Activated CD4-positive, alpha-beta T cell treated with anti-CD3 and anti-CD28 coated beads, Interleukin-2, amount 10 ng/mL, durations not matched to agents 24 days and 14 days (primary cell): ENCODE results near the gene UGT2B7. TPM values are rescaled to one million over a fixed set of nuclear protein-coding genes. Genes with fewer than 3 reads are reported as not detected.
"Not testable (repeated sequence)": the region's sequence is repeated elsewhere in the genome, so short reads cannot be mapped to it uniquely, and the experiment has no call there.

Experiments used
- DNase-seq: peaks from one replicate; pipeline ENCODE4 v3.0.0; 2022
- H3K27ac Mint-ChIP-seq: one replicate; pipeline ENCODE4 v1.8.0; 2022; ENCODE audit warnings: mild to moderate bottlenecking, mixed read lengths
- H3K27me3 Mint-ChIP-seq: one replicate; pipeline ENCODE4 v1.8.0; 2022; ENCODE audit warnings: mixed read lengths
- H3K36me3 Mint-ChIP-seq: one replicate; pipeline ENCODE4 v1.8.0; 2022; ENCODE audit warnings: low read depth, mild to moderate bottlenecking, mixed read lengths
- H3K4me1 Mint-ChIP-seq: one replicate; pipeline ENCODE4 v1.8.0; 2021; ENCODE audit warnings: mixed read lengths
- H3K4me3 Mint-ChIP-seq: one replicate; pipeline ENCODE4 v1.8.0; 2022; ENCODE audit warnings: mild to moderate bottlenecking, moderate library complexity, mixed read lengths
- H3K9me3 Mint-ChIP-seq: one replicate; pipeline ENCODE4 v1.8.0; 2021; ENCODE audit warnings: mixed read lengths
- intact Hi-C: fragments of 100-400 bp; cut with micrococcal nuclease; formaldehyde crosslinking; loops from one replicate; pipeline ENCODE4 v1.15.1; 2023
- total RNA-seq: library from RNA; stranded (reverse); gene quantifications from 2 replicates; pipeline ENCODE4 v1.2.3, GENCODE V29; 2022

Gene UGT2B7
- total RNA-seq = not detected in 2 replicates

DNA sequence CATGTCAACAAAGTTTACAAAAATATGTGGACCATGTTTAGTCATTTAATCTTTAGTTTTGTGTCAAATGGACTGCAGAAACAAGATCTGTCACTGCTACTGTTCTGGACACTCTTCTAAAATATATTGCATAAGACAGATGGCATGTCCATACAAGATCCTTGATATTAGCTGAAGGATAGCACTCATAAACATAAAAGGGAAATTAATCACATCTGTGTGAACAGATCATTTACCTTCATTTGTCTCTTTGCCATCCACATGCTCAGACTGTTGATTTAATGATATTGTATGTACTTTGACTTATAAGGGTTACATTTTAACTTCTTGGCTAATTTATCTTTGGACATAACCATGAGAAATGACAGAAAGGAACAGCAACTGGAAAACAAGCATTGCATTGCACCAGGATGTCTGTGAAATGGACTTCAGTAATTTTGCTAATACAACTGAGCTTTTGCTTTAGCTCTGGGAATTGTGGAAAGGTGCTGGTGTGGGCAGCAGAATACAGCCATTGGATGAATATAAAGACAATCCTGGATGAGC, at the start of gene UGT2B7:
Gene UGT2B7 (plus strand): TSS at position 364 of the 546 bp plus-strand sequence. CDS start 47 bp downstream, at position 411.
- H3K4me1 Mint-ChIP-seq = no peaks in the 10 kb centered on the region

DNA sequence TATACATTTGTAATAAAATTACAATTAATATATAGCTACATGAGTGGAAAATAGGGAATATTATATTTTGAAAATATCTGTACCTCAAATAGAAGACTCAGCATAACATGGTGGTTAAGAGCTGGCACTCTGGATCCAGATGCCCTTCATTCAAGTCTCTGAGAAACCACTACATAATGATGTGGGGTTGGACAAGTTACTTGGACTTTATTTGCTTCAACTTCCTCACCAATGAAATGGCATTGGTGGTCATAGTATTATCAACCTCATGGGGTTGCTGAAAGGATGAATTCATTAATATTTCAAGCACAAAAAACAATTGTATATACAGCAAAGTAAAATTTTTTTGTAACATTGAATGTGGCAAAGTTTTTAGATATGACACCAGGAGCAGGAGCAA, 46.4 kb upstream of the UGT2B7 start:
- Mint-ChIP-seq H3K4me1 (no peaks in the 10 kb centered on the region), H3K27ac (no peak overlapping the region), H3K9me3 (no peaks in the 10 kb centered on the region), H3K36me3 (no peaks in the 10 kb centered on the region), H3K27me3 (no peaks in the 10 kb centered on the region), H3K4me3 (no peak overlapping the region)
- no peak for DNase-seq
- intact Hi-C loops = no loop called here

More for the DNA sequence above, at the start of gene UGT2B7:
- Mint-ChIP-seq H3K4me3 (no peak within 1 kb of the TSS), H3K27me3 (no peaks in the 10 kb centered on the region), H3K9me3 (no peaks in the 10 kb centered on the region), H3K27ac (no peak within 1 kb of the TSS), H3K36me3 (no peaks in the 10 kb centered on the region)
- no peak for DNase-seq
- intact Hi-C loops = no loop called here

DNA sequence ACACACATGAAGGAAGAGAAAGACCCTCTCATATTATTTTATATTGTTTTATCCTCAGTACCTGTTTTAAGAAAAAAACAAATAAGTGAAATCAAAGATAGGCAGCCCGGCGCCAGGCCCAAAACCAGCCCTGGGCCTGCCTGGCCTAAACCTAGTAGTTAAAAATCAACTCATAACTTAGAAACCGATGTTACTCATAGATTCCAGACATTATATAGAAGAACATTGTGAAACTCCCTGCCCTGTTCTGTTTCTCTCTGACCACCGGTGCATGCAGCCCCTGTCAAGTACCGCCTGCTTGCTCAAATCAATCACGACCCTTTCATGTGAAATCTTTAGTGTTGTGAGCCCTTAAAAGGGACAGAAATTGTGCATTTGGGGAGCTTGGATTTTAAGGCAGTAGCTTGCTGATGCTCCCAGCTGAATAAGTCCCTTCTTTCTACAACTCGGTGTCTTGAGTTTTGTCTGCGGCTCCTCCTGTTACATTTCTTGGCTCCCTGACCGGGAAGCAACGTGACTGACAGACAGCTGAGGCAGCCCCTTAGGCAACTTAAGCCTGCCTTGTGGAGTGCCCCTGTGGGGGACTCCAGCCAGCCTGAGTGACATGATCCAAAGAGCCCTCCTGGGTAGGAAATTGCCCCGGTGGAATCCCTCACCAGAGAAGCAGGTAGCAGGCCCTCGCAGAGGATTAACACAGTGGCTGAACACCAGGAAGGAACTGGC, 45.3 kb upstream of the UGT2B7 start:
- H3K9me3 Mint-ChIP-seq, H3K36me3 Mint-ChIP-seq, DNase-seq, H3K27ac Mint-ChIP-seq, H3K27me3 Mint-ChIP-seq, intact Hi-C loops, H3K4me3 Mint-ChIP-seq, H3K4me1 Mint-ChIP-seq: not testable (repeated sequence)

DNA sequence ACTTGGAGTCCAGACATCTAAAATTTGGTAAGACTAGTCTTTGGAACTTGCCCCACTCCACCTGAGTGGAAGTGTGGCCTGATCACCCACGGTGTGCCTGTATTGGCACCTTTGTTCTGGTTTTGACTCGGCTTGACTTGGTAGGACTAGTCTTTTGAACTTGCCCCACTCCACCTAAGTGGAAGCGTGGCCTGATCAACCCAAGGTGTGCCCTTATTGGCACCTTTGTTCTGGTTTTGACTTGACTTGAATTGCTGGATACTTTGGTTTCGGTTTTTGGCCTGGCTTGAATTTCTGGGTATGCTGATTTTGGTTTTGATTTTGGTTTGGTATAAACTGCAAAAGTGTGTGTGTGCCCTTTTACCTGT, 44.7 kb upstream of the UGT2B7 start:
- intact Hi-C loops = no loop called here
- no peak for DNase-seq
- no peaks in the 10 kb centered on the region for H3K4me1 Mint-ChIP-seq
- H3K27me3 Mint-ChIP-seq = no peaks in the 10 kb centered on the region
- H3K36me3 Mint-ChIP-seq = no peaks in the 10 kb centered on the region
- H3K4me3 Mint-ChIP-seq = no peak overlapping the region
- H3K27ac Mint-ChIP-seq = no peak overlapping the region
- no peaks in the 10 kb centered on the region for H3K9me3 Mint-ChIP-seq

DNA sequence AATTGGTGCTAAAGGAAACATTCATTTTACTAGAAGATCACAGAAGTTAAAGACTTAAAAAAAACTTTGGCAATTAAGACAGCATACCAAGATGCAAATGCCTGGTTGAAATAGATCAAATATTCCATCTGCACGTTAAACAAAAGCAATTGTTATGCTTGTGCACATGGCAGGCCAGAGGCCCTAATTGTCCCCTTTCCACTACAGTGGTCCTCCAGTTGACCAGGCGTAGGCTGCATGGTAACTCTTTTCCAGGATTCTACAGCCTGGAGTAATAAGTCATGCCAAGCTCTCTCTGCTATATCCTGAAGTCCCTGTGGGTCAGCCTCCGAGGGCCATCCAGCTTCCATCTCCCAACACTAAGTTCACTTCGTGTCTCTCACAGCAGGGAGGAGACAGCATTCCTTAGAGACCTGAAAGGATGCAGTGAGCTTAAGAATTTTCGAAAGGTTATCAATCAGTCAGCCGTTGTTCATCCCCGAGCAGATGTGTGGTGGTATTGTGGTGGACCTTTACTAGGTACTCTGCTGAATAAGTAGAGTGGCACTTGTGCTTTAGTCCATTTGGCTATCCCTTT, 42.9 kb upstream of the UGT2B7 start:
- H3K4me3 Mint-ChIP-seq, intact Hi-C loops, H3K4me1 Mint-ChIP-seq, DNase-seq, H3K27ac Mint-ChIP-seq, H3K27me3 Mint-ChIP-seq, H3K9me3 Mint-ChIP-seq, H3K36me3 Mint-ChIP-seq: not testable (repeated sequence)

DNA sequence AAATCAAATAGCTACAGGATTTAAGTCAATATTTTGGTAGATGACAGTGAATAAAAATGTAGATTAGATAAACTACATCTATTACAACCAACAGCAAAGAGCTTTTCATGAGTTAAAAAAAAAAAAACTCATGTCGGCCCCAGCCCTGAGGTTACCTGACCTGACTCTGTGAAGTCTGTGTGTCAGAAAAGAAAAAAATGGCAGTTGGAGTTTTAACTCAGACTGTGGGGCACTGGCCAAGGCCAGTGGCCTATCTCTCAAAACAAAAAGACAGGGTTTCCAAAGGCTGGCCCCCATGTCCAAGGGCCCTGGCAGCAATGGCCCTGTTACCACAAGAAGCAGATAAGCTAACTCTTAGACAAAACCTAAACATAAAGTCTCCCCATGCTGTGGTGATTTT, 42.2 kb upstream of the UGT2B7 start:
- intact Hi-C loops = loop anchor here (1.0 kb wide), 1 partner anchor 24 kb away; no protein-coding TSS in a partner anchor
- not testable (repeated sequence) for H3K9me3 Mint-ChIP-seq, H3K4me3 Mint-ChIP-seq, DNase-seq, H3K27ac Mint-ChIP-seq, H3K36me3 Mint-ChIP-seq, H3K4me1 Mint-ChIP-seq, H3K27me3 Mint-ChIP-seq

DNA sequence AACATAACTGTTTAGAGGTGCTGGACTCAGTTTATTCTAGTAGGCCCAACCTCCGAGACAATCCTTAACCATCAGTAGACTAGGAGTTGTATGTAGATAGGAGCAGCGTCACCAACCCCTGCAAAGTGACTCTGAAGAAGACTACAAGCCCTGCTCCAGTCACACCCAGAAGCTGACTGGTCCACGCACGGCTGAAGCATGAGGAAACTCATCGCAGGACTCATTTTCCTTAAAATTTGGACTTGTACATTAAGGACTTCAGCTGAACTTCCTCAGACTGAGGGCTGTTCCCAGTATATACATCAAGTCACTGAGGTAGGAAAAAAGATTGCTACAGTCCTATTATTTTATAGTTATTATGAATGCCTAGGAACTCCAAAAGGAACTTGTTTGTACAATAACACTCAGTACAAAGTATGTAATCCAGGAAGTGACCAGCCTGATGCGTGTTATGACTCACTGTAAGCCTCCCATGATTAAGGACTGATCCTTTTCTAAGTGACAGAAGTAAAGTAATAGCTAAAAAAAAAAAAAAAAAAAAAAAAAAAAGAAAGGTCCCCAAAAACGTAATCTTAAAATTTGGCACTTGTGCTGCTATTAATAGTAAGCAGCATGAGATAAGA, 41.6 kb upstream of the UGT2B7 start:
- intact Hi-C loops = loop anchor here (1.0 kb wide), 1 partner anchor 24 kb away; no protein-coding TSS in a partner anchor
- no peak for DNase-seq
- Mint-ChIP-seq H3K36me3 (no peaks in the 10 kb centered on the region), H3K4me1 (no peaks in the 10 kb centered on the region), H3K9me3 (no peaks in the 10 kb centered on the region), H3K27me3 (no peaks in the 10 kb centered on the region), H3K4me3 (no peak overlapping the region), H3K27ac (no peak overlapping the region)

DNA sequence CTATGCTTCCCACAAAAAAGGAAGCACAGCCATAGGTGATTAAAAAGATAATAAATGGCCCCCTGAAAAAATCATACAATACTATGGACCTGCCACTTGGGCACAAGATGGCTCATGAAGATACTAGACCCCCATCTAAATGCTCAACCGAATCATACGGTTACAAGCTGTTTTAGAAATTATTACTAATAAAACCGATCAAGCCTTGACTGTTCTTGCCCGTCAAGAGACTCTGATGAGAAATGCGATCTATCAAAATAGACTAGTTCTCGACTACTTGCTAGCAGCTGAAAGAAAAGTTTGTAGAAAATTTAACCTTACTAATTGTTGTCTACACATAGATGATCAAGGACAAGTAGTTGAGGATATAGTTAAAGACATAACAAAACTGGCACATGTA, 40.1 kb upstream of the UGT2B7 start:
- intact Hi-C loops = no loop called here
- no peak for DNase-seq
- Mint-ChIP-seq H3K4me3 (no peak overlapping the region), H3K36me3 (no peaks in the 10 kb centered on the region), H3K9me3 (no peaks in the 10 kb centered on the region), H3K27ac (no peak overlapping the region), H3K4me1 (no peaks in the 10 kb centered on the region), H3K27me3 (no peaks in the 10 kb centered on the region)

DNA sequence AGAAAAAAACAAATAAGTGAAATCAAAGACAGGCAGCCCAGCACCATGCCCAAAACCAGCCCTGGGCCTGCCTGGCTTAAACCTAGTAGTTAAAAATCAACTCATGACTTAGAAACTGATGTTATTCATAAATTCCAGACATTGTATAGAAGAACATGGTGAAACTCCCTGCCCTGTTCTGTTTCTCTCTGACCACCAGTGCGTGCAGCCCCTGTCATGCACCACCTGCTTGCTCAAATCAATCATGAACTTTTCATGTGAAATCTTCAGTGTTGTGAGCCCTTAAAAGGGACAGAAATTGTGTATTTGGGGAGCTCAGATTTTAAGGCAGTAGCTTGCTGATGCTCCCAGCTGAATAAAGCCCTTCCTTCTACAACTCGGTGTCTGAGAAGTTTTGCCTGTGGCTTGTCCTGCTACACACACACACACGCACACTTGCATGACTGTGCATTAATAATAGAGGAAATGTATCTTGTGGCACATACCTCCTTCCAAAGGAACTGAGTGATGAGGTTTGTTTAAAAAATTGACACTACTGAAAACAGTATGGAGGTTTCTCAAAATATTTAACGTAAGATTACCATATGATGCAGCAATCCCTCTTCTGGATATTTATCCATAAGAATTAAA, 39.2 kb upstream of the UGT2B7 start:
- intact Hi-C loops = no loop called here
- Mint-ChIP-seq H3K4me3 (no peak overlapping the region), H3K4me1 (no peaks in the 10 kb centered on the region), H3K9me3 (no peaks in the 10 kb centered on the region), H3K27me3 (no peaks in the 10 kb centered on the region), H3K36me3 (no peaks in the 10 kb centered on the region), H3K27ac (no peak overlapping the region)
- DNase-seq = no peak

DNA sequence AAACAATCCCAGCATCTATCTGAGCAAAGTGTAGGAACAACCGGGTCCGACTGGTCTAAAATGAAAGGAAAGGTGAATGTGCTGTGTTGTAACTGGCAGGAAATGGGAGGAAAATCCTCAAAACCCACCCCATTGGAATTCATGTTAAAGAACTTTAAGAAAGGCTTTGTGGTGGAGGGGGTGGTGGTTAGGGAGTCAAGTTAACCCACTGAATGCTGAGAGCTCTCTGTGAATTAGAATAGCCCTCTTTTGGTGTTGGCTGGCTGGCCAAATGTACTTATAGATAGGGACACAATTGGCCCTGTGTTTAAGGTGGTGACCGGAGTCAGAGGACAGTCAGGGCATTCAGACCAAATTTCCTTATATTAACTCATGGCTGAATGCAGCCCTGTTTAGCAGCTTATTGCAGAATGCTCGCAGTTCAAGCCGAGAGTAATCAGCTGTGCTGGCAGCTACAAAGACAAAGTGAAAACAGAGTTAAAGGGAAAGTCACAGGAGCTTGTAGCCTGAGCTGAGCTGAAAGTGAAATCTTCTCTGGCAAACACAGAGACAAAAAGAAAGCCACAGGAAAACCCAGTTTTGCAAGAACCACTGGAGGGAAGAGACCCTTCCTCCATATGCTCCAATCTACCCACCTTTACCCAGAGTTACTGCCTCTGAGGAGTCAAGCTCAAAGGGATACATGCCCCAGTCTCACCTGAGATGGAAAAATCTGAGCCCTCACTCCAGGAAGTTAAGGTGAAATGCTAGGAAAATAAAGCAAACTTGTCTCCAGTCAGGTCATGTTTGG, 38.5 kb upstream of the UGT2B7 start:
- H3K4me3 Mint-ChIP-seq = no peak overlapping the region
- H3K9me3 Mint-ChIP-seq = no peaks in the 10 kb centered on the region
- no peaks in the 10 kb centered on the region for H3K4me1 Mint-ChIP-seq
- H3K27me3 Mint-ChIP-seq = no peaks in the 10 kb centered on the region
- H3K36me3 Mint-ChIP-seq = no peaks in the 10 kb centered on the region
- intact Hi-C loops = no loop called here
- no peak overlapping the region for H3K27ac Mint-ChIP-seq
- no peak for DNase-seq

DNA sequence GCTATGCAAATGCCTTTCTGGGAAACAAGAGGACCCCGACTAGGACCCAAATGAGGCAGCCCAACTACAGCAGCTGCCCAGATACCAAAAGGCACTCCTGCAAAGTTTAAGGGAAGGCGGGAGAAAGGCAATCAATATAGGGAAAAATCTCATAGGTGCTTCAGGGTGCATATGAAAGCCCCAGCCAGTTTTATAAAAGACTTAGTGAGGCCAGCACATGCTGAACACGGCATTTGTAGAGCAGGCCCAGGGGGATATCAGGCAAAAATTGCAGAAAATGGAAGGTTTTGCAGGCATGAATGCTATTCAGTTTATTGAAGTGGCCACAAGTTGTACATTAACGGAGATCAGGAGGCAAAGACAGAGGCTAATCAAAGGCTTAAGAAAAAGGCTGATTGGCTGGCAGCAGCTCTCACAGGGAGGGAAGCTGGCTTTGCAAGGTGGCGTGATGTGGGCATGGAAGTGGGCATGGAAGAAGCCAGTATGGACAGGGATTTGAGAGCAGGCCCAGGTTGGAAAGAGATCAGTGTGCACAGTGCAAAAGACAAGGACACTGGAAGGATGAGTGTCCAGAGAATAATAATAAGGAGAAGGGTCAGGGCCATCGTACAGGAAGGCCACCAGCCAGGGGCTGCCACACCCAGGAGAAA, 37.7 kb upstream of the UGT2B7 start:
- Mint-ChIP-seq H3K27me3 (no peaks in the 10 kb centered on the region), H3K4me3 (no peak overlapping the region), H3K27ac (no peak overlapping the region), H3K9me3 (no peaks in the 10 kb centered on the region), H3K4me1 (no peaks in the 10 kb centered on the region), H3K36me3 (no peaks in the 10 kb centered on the region)
- no peak for DNase-seq
- intact Hi-C loops = no loop called here

DNA sequence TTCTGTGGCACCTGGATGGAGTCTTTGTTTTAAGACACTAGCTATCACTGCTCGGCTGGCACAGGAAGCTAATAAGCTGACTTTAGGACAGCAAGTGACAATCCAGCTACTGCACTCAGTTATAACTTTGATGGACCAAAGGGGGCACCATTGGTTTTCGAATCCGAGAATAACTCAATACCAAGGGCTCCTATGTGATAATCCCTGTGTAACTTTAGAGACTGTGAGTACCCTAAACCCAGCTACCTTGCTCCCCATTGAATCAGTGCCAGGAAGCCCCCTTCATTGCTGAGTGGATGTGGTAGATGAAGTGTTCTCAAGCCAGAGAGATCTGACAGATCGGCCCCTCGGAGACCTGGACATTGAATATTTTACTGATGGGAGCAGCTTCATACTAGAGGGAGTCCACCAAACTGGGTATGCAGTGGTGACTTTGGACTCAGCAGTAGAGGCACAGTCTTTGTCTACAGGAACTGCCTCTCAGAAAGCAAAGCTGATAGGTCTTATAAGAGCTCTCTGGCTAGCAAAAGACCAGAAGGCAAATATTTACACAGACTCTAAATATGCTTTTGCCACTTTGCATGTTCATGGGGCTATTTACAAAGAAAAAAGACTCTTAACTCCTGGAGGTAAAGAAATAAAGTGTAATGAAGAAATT, 35.5 kb upstream of the UGT2B7 start:
- Mint-ChIP-seq H3K36me3 (no peaks in the 10 kb centered on the region), H3K9me3 (no peaks in the 10 kb centered on the region), H3K4me3 (no peak overlapping the region), H3K27ac (no peak overlapping the region), H3K4me1 (no peaks in the 10 kb centered on the region), H3K27me3 (no peaks in the 10 kb centered on the region)
- no peak for DNase-seq
- intact Hi-C loops = no loop called here

DNA sequence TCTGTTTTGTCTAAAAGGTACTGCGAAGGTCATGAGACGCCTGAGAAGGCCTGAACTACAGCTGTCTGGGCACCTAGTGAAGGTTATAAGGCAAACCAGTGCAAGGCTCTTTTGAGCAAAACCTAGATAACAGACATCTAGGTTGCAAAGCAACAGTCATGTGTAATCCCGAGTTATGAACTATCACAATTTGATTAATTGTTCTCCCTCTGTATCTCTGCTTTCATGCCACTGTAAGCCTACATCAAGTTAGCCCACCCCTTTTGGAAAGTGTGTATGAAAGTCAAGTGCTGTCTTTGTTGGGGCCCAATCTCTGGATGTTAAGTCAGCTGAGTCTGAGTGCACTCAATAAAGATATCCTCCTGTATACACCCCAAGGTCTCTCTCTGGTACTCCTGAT, 31.9 kb upstream of the UGT2B7 start:
- no peaks in the 10 kb centered on the region for H3K9me3 Mint-ChIP-seq
- H3K4me3 Mint-ChIP-seq = no peak overlapping the region
- intact Hi-C loops = no loop called here
- no peaks in the 10 kb centered on the region for H3K27me3 Mint-ChIP-seq
- no peaks in the 10 kb centered on the region for H3K4me1 Mint-ChIP-seq
- no peak for DNase-seq
- no peaks in the 10 kb centered on the region for H3K36me3 Mint-ChIP-seq
- no peak overlapping the region for H3K27ac Mint-ChIP-seq
